HG03520 (cell line): ENCODE data around the gene ENPP3.
A peak's percentile ranks its signal among the peaks of the same experiment; 100 is the strongest.

ENCODE experiments used
- ATAC-seq: cut with Tn5 transposase; IDR thresholded peaks from one replicate; pipeline ENCODE4 v1.9.1; 2021; ENCODE audit warnings: mild to moderate bottlenecking, moderate library complexity; ENCODE audit not compliant: unreplicated experiment

ENPP3 gene

GRCh38 chr6:131636880-131637792, at the start of gene ENPP3:
Gene ENPP3 (plus strand): TSS chr6:131637302. CDS start chr6:131637385, 83 bp downstream.
- no peak for ATAC-seq

DNA sequence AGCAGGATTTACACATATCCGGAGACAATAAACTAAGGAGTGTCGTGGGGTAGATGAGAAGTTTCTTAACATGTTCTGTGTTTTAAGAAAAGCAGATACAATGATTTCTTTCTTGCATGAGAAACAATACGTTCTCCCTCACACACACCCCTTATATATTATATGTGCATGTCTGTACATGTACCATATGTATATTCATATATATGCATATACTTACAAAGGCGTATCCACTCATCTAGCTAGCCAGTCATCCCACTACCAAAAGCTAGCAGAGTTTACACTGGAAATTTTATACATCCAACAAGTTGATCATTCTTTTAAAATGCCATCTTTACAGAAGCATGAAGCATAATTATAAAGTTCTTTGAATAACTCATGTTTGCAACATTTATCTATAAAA, 49.2 kb upstream of the ENPP3 start:
- ATAC-seq: no peak

GRCh38 chr6:131588643-131589042, 48.5 kb upstream of the ENPP3 start:
- ATAC-seq: no peak

DNA sequence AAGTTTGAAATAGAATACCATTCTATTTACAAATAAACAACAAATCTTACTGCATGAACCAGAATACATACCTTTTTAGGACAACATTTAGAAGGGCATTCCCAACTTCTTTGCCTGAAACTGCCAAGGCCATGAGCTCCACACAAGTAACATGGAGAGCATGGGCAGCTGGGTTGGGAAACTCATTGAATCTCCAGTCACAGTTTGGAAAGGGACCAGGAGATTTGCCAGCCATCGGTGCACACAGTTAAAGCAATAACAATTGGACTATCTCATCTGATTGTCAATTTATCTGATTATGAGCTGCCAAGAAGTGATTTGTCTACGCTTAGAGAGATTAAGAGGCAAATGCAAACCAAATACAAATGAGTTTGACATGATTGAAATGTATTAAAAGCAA, 44.2 kb upstream of the ENPP3 start:
- no peak for ATAC-seq

- ATAC-seq: no peak
Measured at GRCh38 chr6:131594074-131594473, 43.0 kb upstream of the ENPP3 start.

DNA sequence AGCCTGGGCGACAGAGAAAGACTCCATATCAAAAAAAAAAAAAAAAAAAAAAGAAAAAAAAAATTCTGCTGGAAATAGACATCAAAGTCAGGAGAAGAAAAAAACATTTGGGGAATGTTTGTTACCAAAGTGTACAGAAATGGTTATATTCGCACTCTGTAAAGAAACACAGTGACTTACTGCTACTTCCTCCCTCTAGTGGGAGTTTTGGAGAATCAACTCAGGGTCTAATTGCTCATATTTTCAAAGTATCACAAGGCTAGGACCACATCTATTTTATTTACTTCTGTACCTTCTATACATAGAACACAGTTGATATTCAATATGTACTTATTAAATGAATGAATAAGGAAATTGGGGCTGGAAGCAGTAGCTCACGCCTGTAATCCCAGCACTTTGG, 39.7 kb upstream of the ENPP3 start:
- ATAC-seq: no peak

DNA sequence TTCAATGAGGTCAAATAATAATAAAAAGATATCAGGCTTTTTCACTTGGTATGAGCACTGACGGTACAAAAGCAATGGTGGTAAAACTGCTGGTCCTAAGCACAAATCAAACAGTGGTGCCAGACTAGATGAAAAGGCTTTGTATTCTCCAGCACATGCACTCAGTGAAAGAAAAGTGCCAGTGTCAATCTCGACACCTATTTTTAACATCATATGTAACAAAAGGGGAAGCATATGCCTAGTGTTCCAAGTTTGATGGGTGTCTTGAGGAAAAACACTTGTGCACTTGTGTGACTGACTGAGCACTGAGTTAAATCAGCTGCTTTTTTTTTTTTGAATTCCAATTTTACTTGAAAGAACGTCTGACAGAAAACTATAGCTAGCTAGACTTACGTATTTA, 36.4 kb upstream of the ENPP3 start:
- no peak for ATAC-seq

DNA sequence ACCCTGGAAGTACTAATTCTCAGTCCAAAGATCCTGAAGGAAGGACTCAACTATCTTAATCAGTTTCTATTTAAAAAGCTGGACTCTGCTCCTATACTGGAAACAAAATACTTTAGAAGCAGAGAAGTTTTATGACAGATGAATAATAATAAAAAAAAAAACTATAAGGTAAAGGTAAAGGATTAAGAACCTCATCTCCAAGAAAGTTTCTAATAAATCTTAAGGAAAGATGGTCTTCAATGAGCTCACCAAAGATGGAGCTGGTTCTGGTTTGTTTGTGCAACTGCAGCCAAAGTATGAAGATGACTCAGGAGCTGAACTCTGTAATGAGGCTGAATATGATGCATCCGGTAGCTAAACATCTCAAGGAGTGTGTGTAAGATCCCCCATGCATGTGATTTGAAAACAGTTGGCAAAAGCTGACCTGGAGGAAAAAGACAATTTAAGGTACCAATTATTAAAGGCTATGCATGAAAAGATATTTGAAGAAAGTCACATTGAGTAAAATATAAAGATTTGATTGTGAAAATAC, 34.3 kb upstream of the ENPP3 start:
- ATAC-seq: no peak

DNA sequence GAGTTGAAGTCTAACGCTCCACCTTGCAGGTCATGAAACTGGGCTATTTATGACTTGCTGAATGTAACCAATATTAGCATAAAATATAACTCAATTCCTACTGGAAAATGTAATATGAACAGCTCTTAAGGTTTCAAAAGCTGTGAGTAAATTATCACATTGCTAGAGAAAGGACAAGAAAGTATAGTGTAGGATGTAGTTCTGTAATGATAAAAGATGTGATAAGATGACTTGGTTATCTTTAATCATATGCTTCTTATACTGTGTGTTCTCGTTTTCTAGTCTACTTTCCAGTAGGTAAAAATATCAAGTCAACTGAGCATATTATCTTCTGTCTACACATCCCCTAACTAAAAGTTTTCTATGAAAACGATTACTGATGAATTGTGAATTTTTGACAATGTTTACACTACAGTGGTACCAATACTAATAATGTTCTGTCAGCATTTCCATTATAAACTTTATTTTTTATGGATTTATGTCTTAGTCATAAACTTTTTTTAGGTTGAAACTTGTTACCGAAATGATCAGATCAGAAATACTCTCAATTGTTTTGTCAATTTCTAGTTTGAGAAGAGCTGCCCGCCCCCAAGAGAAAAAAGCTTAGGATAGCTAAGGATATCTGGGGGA, 23.7 kb upstream of the ENPP3 start:
- ATAC-seq: no peak

DNA sequence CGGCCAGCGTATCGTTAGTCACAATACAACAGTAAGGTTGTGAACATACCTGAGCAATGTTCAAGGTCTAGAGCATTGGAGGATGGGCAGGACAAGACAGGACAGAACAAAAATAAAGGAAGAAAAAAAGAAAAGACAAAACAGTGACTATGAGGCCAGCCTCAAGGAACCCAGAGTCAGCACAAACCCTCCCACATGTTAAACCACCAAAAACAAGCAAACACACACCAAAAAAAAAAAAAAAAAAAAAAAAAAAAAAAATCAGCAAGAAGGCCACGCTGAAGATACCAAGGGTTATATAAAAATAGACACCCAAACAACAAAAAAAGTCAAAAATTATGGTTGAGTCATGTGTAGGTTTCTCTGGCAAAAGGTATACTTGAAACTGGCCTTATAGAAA, 21.8 kb upstream of the ENPP3 start:
- ATAC-seq: no peak

DNA sequence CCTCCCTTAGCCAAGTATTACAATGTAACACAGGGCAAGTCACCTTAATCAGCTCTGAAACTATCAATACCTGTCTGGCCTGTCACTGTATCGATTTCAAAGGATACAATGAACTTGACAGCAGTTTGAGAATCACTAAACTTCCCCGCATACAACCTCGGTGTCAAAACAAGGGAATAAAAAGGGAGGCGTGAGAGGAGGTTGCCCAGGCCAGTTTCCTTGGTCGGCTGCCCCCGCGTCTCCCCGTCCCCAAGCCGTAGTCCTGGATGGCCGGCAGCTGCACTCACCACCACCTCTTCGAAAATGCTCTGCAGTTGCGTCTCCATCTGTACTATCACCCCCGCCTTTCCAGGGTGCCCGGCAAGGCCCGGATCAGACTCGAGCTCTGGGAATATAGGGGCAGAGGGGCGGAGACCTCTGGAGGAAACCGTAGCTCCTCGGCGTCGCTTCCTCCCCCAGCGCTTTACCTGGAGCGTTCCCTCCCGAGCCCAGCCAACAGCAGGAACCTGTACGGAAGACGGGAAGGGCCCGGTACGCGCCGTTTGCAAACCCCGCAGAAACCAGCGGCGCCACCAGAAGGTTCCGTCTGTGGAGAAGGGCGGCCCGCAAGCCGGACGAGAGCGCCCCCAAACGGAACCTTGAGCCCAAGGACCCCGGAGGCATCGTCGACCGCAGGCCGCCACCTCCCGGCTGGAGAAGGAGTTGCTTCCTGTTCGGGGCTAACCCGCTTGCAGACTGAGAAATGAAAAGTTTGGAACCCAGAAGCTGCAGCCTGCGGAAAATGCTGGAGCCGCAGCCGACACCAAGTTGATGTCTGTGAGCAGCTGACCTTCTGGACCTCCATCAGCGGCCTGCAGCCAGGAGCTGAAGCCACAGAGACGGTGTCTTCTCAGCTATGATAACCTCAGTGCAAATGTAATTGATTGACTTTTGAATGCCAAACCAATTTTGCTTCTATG, 9.1 kb upstream of the ENPP3 start, which contains the start of gene MED23:
Gene MED23 (minus strand): TSS at position 519 of the 959 bp plus-strand sequence. CDS start 193 bp downstream, at position 326.
- ATAC-seq: peak; percentile 94

- ATAC-seq: no peak
Measured at GRCh38 chr6:131628726-131629125, 8.4 kb upstream of the ENPP3 start.

- ATAC-seq: no peak
Measured at GRCh38 chr6:131629651-131630050, 7.5 kb upstream of the ENPP3 start.

DNA sequence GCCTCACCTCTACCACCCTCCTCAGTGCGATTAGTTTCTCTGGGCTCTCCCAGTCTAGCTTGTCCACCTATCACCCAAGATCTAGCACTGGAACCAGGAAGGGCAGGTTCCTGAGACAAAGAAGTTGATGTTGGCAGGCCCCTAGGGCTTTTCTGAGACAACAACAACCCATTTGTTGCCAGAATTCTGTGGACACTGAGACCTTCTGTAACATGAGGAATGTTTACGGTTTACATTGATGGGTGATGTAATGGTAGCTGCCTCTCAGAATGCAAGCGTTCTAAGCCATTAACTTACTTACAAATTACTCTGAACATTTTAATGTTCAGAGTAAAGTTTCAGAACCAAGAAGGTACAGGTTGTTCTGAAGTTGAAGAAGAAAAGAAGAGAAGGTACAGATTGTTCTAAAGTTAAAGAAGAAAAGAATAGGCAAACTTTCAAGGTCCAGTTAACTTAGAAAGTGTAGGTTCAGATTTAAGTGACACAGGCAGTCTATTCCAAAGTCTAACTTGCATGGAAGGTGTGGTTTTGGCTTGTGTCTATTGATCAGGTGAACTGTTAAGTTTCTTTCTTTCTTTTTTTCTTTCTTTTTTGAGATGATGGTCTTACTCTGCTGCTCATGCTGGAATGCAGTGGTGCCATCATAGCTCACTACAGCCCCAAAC, 5.3 kb upstream of the ENPP3 start:
- no peak for ATAC-seq

DNA sequence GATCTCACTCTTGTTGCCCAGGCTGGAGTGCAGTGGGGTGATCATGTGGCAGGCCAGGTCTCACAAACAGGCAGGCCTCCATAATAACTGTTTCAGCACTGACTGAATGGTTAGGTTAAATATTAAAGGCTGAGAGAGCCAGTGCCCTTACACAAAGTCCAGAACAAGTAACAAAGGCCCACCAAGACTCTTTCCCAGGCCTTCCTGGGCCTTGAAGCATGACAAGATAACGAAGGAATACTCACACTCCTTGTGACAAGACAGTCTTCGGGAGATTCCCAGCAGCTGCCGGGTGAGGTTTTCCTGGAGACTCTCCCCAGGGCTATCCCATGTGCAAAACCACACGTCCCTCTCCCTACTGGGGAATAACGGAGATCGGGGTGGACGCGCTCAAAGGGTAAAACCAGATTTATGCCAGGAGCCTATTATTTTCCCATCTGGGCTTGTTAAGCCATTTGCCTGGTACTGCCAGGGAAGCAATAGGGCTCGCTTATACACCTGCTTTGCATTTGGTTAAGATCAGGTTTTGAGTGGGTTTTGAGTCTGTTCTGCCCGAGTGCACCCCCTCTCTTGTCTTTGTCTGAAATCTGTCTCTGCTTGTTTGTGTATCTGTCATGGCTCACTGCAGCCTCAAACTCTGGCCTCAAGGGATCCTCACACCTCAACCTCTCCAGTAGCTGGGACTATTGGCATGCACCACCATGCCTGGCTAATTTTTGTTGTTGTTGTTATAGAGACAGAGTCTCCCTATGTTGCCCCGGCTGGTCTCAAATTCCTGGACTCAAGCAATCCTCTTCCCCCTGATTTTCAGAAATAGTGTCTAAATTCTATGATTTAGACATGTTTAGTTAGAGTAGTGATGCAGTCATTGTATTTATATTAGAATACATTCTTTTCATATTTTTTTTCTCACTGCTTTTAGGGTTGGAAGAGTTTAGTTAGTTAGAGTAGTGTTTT, 1.4 kb upstream of the ENPP3 start:
- ATAC-seq: peak; percentile 68

DNA sequence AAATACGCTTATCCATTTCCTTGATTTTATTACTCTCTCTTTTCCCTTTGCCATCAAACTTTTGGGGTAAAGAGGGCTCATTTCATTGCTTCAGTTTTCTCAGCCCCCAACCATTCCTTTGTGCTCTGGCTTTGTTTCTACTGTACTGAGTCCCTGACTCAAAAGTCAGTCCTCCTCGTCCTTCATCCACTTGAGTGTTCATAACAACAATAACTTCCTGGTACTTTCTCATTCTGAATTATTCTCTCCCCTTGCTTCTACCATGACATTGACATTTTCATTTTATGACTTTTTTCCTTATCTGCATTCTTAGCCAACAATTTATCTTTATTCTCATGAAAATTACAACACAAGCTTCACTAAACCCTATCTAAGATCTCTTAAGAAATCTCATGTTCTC, 911 bp downstream of the ENPP3 start:
- ATAC-seq: no peak

DNA sequence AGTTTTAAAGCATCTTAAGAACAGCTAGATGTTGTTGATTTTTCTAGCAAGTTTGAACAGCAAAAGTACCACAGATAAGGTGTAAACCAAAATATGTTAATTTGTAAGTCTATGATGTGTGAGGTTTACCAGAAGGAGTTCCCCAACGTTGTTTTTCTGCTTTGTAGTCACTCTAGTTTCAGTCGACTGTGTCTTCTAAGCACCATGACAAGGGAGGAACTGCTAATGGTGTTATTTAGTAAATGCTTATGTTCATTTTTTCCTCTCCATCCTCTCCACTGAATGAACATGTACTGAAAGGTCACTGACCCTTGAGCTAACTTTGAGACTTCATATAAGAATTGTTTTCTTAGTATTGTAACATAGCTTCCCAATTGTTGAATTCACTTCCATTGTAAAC, 3.0 kb downstream of the ENPP3 start:
- ATAC-seq: peak; percentile 59

- no peak for ATAC-seq
Measured at GRCh38 chr6:131640576-131640975, 3.5 kb downstream of the ENPP3 start.

DNA sequence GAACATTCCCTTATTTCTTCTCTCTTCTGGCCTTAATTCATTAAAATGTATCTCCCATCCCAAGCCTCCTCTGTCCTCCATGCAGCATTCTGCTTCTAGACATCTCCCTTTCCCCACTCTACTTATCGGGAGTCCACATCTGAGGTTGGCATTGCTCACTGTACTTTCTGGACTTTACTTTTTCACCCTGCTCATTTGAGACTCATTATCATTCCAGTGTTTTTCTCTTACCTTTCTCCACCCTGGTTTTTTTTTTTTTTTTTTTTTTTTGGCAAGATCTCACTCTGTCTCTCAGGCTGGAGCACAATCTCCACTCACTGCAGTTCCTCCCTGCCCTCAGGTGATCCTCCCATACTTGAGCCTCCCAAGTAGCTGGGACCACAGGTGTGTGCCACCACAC, 4.5 kb downstream of the ENPP3 start:
- ATAC-seq: no peak
